Measurements from ENCODE around the gene CCDC88A.
"Not testable (repeated sequence)": the region's sequence is repeated elsewhere in the genome, so short reads cannot be mapped to it uniquely, and the experiment has no call there.

CCDC88A gene

DNA sequence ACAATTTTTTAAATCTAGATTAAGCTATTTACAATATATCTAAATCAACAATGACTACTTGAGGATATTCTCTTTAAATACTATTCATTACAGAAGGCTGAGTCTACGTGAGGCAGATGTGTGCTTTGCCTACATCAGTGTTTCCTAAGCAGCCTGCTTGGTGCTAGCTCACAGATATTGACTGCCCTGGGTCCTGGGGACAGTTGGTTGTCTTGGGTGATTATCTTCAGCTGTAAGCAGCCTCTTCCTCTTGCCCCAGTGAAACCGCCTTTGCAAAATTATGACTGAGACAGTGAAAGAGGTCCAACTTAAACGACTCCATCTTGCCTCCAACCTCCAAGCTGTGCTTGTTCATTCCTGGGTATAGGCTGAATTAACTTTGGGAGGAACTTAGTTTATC lies 39.6 kb upstream of the CCDC88A start:
- no peaks in the 10 kb centered on the region for H4K20me1 ChIP-seq (ENCODE audit: insufficient read depth, low read length)
- H3K9me3 ChIP-seq (ENCODE audit: insufficient read depth, low read length): no peaks in the 10 kb centered on the region
- no peaks in the 10 kb centered on the region for H3K27me3 ChIP-seq (ENCODE audit: low read depth, low read length)
- no peaks in the 10 kb centered on the region for H3K79me2 ChIP-seq (ENCODE audit: low read length)
- H2AFZ ChIP-seq (ENCODE audit: low read depth, low read length): no peak overlapping the region
- H3K4me1 ChIP-seq (ENCODE audit: low read length): no peaks in the 10 kb centered on the region
- H3K9ac ChIP-seq (ENCODE audit: low read length): no peak overlapping the region
- no peak for TF ChIP-seq EZH2phosphoT487 (IDR thresholded peaks at IDR 0.05; ENCODE audit: low read depth)
- TF ChIP-seq, protein P1, sequence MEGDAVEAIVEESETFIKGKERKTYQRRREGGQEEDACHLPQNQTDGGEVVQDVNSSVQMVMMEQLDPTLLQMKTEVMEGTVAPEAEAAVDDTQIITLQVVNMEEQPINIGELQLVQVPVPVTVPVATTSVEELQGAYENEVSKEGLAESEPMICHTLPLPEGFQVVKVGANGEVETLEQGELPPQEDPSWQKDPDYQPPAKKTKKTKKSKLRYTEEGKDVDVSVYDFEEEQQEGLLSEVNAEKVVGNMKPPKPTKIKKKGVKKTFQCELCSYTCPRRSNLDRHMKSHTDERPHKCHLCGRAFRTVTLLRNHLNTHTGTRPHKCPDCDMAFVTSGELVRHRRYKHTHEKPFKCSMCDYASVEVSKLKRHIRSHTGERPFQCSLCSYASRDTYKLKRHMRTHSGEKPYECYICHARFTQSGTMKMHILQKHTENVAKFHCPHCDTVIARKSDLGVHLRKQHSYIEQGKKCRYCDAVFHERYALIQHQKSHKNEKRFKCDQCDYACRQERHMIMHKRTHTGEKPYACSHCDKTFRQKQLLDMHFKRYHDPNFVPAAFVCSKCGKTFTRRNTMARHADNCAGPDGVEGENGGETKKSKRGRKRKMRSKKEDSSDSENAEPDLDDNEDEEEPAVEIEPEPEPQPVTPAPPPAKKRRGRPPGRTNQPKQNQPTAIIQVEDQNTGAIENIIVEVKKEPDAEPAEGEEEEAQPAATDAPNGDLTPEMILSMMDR (IDR thresholded peaks at IDR 0.05; ENCODE audit: low read depth, low read length): no peak
- H3K4me3 ChIP-seq (ENCODE audit: low read length): no peak overlapping the region
- H3K4me2 ChIP-seq (ENCODE audit: low read length): no peak overlapping the region
- no peak overlapping the region for H3K27ac ChIP-seq (ENCODE audit: low read length)
- no peaks in the 10 kb centered on the region for H3K36me3 ChIP-seq (replicated peaks; ENCODE audit: low read depth, low read length)

DNA sequence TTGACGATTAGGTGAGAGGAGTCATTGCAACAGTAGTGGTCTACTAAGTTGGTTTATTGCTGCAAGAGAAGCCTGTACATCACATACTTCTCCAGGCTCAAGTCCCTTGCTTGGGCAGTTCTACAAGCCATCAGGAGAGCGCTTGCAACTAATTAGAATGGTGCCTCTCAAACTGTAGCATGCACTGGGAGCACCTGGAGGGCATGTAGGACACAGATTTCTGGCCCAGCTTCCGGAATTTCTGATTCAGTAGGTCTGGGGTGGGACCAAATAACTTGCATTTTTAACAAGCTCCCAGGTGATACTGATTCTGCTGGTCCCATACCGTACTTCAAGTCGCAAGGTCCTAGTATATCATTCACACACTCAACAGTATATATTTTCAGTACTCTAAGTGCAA lies 34.5 kb upstream of the CCDC88A start:
- no peak overlapping the region for H3K9ac ChIP-seq (ENCODE audit: low read length)
- H3K36me3 ChIP-seq (replicated peaks; ENCODE audit: low read depth, low read length): no peaks in the 10 kb centered on the region
- no peak overlapping the region for H3K4me3 ChIP-seq (ENCODE audit: low read length)
- no peak overlapping the region for H2AFZ ChIP-seq (ENCODE audit: low read depth, low read length)
- H3K4me2 ChIP-seq (ENCODE audit: low read length): no peak overlapping the region
- no peaks in the 10 kb centered on the region for H4K20me1 ChIP-seq (ENCODE audit: insufficient read depth, low read length)
- no peaks in the 10 kb centered on the region for H3K9me3 ChIP-seq (ENCODE audit: insufficient read depth, low read length)
- TF ChIP-seq, protein P1 (IDR thresholded peaks at IDR 0.05; ENCODE audit: low read depth, low read length): no peak
- no peak for TF ChIP-seq EZH2phosphoT487 (IDR thresholded peaks at IDR 0.05; ENCODE audit: low read depth)
- no peaks in the 10 kb centered on the region for H3K27me3 ChIP-seq (ENCODE audit: low read depth, low read length)
- H3K4me1 ChIP-seq (ENCODE audit: low read length): no peaks in the 10 kb centered on the region
- H3K79me2 ChIP-seq (ENCODE audit: low read length): no peaks in the 10 kb centered on the region
- H3K27ac ChIP-seq (ENCODE audit: low read length): no peak overlapping the region

DNA sequence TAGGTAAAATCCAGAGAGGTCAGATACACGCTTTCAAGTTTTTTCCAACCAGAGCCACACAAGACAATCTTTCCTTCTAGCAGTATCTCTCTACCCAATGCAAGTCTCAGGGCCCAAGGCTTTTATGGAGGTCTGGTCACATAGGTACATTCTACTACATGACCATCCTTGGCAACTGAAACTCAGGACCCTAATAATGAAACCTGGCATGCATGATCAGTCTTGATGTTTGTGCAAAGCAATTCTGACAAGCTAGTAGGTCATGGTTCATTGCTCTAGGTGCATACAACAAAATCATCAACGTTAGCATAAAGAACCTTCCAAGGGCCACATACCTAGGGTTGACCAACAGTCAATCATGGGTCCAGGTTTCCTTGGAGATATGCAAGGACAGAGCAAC lies 33.2 kb upstream of the CCDC88A start:
- H3K4me2 ChIP-seq (ENCODE audit: low read length): no peak overlapping the region
- H3K9me3 ChIP-seq (ENCODE audit: insufficient read depth, low read length): no peaks in the 10 kb centered on the region
- H2AFZ ChIP-seq (ENCODE audit: low read depth, low read length): no peak overlapping the region
- no peaks in the 10 kb centered on the region for H3K36me3 ChIP-seq (replicated peaks; ENCODE audit: low read depth, low read length)
- TF ChIP-seq, protein P1 (IDR thresholded peaks at IDR 0.05; ENCODE audit: low read depth, low read length): no peak
- TF ChIP-seq EZH2phosphoT487 (IDR thresholded peaks at IDR 0.05; ENCODE audit: low read depth): no peak
- no peak overlapping the region for H3K4me3 ChIP-seq (ENCODE audit: low read length)
- H3K9ac ChIP-seq (ENCODE audit: low read length): no peak overlapping the region
- no peaks in the 10 kb centered on the region for H3K79me2 ChIP-seq (ENCODE audit: low read length)
- H3K4me1 ChIP-seq (ENCODE audit: low read length): no peaks in the 10 kb centered on the region
- no peak overlapping the region for H3K27ac ChIP-seq (ENCODE audit: low read length)
- no peaks in the 10 kb centered on the region for H3K27me3 ChIP-seq (ENCODE audit: low read depth, low read length)
- H4K20me1 ChIP-seq (ENCODE audit: insufficient read depth, low read length): no peaks in the 10 kb centered on the region

DNA sequence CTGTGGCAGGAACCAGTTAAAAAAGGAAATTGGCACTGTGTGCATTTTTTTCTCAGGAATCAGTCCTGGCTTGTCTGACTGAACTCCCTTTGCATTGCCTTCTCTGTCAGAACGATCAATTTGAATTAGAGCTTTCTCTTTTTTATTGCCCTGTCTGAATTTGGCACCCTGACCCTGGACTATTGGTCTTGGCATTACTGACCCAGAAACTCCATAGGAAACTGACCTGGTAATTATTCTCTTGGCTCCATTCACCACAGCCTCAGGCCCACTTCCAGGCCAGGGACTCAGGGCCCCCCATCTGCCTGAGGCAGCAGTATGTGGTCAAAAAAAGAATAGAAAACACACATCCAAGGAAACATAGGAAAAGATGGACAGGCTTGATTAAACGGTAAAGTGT lies 32.0 kb upstream of the CCDC88A start:
- no peak for TF ChIP-seq EZH2phosphoT487 (IDR thresholded peaks at IDR 0.05; ENCODE audit: low read depth)
- TF ChIP-seq, protein P1 (IDR thresholded peaks at IDR 0.05; ENCODE audit: low read depth, low read length): no peak
- Histone ChIP-seq H2AFZ (ENCODE audit: low read depth, low read length) (no peak overlapping the region), H3K27me3 (ENCODE audit: low read depth, low read length) (no peaks in the 10 kb centered on the region)

DNA sequence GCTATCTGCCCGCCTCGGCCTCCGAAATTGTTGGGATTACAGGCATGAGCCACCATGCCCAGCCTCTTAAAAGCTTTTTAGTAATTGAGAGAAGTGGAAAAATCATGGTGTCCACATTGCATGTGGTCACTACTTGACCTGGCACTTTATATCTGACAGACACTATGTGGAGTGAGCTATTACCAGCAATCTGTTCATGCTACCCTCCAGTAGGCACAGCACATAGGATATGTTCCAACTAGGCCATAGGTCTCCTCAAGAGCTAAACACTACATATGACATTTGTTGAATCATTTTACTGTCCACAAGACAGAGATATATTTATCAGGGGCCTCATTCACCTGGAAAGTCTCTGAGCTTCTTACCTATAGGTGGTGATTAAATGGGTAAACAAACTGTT lies 30.4 kb upstream of the CCDC88A start:
- H3K4me2 ChIP-seq (ENCODE audit: low read length); H3K9me3 ChIP-seq (ENCODE audit: insufficient read depth, low read length); H3K27me3 ChIP-seq (ENCODE audit: low read depth, low read length); H3K36me3 ChIP-seq (replicated peaks; ENCODE audit: low read depth, low read length); H3K9ac ChIP-seq (ENCODE audit: low read length); H3K27ac ChIP-seq (ENCODE audit: low read length); H3K4me1 ChIP-seq (ENCODE audit: low read length); H4K20me1 ChIP-seq (ENCODE audit: insufficient read depth, low read length); H3K4me3 ChIP-seq (ENCODE audit: low read length); H3K79me2 ChIP-seq (ENCODE audit: low read length); H2AFZ ChIP-seq (ENCODE audit: low read depth, low read length): not testable (repeated sequence)

More for the DNA sequence above, 32.0 kb upstream of the CCDC88A start:
- H3K4me1 ChIP-seq (ENCODE audit: low read length): no peaks in the 10 kb centered on the region
- no peaks in the 10 kb centered on the region for H3K9me3 ChIP-seq (ENCODE audit: insufficient read depth, low read length)
- H3K79me2 ChIP-seq (ENCODE audit: low read length): no peaks in the 10 kb centered on the region
- H3K4me3 ChIP-seq (ENCODE audit: low read length): no peak overlapping the region
- no peak overlapping the region for H3K4me2 ChIP-seq (ENCODE audit: low read length)
- no peak overlapping the region for H3K27ac ChIP-seq (ENCODE audit: low read length)
- H3K36me3 ChIP-seq (replicated peaks; ENCODE audit: low read depth, low read length): no peaks in the 10 kb centered on the region
- no peaks in the 10 kb centered on the region for H4K20me1 ChIP-seq (ENCODE audit: insufficient read depth, low read length)
- no peak overlapping the region for H3K9ac ChIP-seq (ENCODE audit: low read length)

DNA sequence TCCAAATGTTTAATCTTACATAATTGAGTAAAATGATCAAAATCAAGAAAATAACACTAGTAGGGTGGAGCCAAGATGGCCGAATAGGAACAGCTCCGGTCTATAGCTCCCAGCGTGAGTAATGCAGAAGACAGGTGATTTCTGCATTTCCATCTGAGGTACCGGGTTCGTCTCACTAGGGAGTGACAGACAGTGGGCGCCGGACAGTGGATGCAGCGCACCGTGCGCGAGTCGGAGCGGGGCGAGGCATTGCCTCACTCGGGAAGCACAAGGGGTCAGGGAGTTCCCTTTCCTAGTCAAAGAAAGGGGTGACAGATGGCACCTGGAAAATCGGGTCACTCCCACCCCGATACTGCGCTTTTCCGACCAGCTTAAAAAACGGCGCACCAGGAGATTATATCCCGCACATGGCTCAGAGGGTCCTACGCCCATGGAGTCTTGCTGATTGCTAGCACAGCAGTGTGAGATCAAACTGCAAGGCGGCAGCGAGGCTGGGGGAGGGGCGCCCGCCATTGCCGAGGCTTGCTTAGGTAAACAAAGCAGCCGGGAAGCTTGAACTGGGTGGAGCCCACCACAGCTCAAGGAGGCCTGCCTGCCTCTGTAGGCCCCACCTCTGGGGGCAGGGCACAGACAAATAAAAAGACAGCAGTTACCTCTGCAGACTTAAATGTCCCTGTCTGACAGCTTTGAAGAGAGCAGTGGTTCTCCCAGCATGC lies 22.5 kb upstream of the CCDC88A start:
- H3K36me3 ChIP-seq (replicated peaks; ENCODE audit: low read depth, low read length); H3K9me3 ChIP-seq (ENCODE audit: insufficient read depth, low read length); H3K4me3 ChIP-seq (ENCODE audit: low read length); H3K4me1 ChIP-seq (ENCODE audit: low read length); H3K79me2 ChIP-seq (ENCODE audit: low read length); H3K27me3 ChIP-seq (ENCODE audit: low read depth, low read length); H3K4me2 ChIP-seq (ENCODE audit: low read length); H4K20me1 ChIP-seq (ENCODE audit: insufficient read depth, low read length); H2AFZ ChIP-seq (ENCODE audit: low read depth, low read length); H3K9ac ChIP-seq (ENCODE audit: low read length); H3K27ac ChIP-seq (ENCODE audit: low read length): not testable (repeated sequence)

Measured in OCI-LY3 (cell line).